Naive thymus-derived CD4-positive, alpha-beta T cell (primary cell): Measurements from ENCODE around the gene NUDT8. TPM values are rescaled to one million over a fixed set of nuclear protein-coding genes. Genes with fewer than 3 reads are reported as not detected.
"Not testable (repeated sequence)": the region's sequence is repeated elsewhere in the genome, so short reads cannot be mapped to it uniquely, and the experiment has no call there.

ENCODE experiments used
- ATAC-seq: fragments of 150-1000 bp; cut with Tn5 transposase; 2 replicates; pipeline ENCODE4 v1.10.0; 2021; ENCODE audit warnings: mild to moderate bottlenecking, moderate library complexity
- CTCF ChIA-PET: fragments of 350-600 bp; sonication (Branson Sonifier 250); formaldehyde crosslinking; loops from one replicate; lab custom pipeline; 2021; ENCODE audit warnings: antibody characterized with exemption; lab: Charles Lee
- POLR2A ChIA-PET: fragments of 350-600 bp; sonication (Branson Sonifier 250); formaldehyde crosslinking; loops from one replicate; lab custom pipeline; 2021; ENCODE audit warnings: antibody characterized with exemption, inconsistent platforms; lab: Charles Lee
- DNase-seq, 9 donors: peaks; one replicate each; pipeline versions ENCODE4 v3.0.0 to v3.0.0-alpha.2; 2020 to 2022; ENCODE audit warnings: mixed read lengths in 1 of 9
- H3K27ac ChIP-seq: one replicate; pipeline ENCODE4 v1.7.0; 2013; ENCODE audit warnings: mild to moderate bottlenecking, low read depth, low read length, moderate library complexity
- H3K27me3 ChIP-seq, 2 donors: one replicate each; pipeline ENCODE4 v1.7.0; 2013; ENCODE audit warnings: low read length in 2 of 2, mild to moderate bottlenecking in 2 of 2, moderate library complexity in 2 of 2; ENCODE audit not compliant: control insufficient read depth in 2 of 2, insufficient read depth in 2 of 2
- H3K36me3 ChIP-seq, 3 experiments: 1 replicate in 2 of 3; 2 replicates in 1 of 3; pipeline ENCODE4 v1.7.0; 2013; ENCODE audit warnings: low read length in 3 of 3, mild to moderate bottlenecking in 3 of 3, moderate library complexity in 1 of 3; ENCODE audit not compliant: insufficient read depth in 3 of 3, control insufficient read depth in 2 of 3
- H3K4me1 ChIP-seq, 2 donors: one replicate each; pipeline ENCODE4 v1.7.0; 2013; ENCODE audit warnings: low read length in 2 of 2, mild to moderate bottlenecking in 2 of 2, moderate library complexity in 1 of 2; ENCODE audit not compliant: control insufficient read depth in 2 of 2, insufficient read depth in 2 of 2
- H3K4me3 ChIP-seq: 2 replicates; pipeline ENCODE4 v1.7.0; 2013; ENCODE audit warnings: mild to moderate bottlenecking, low read length
- H3K9me3 ChIP-seq, 3 experiments: 1 replicate in 2 of 3; 2 replicates in 1 of 3; pipeline ENCODE4 v1.7.0; 2013; ENCODE audit warnings: low read length in 3 of 3; ENCODE audit not compliant: control insufficient read depth in 2 of 3
- H3K27ac Mint-ChIP-seq, 9 donors: one replicate each; pipeline ENCODE4 v1.8.0; 2020 to 2022; ENCODE audit warnings: mixed read lengths in 9 of 9, mild to moderate bottlenecking in 8 of 9, moderate library complexity in 5 of 9, inconsistent platforms in 2 of 9
- H3K27me3 Mint-ChIP-seq, 5 donors: one replicate each; pipeline ENCODE4 v1.8.0; 2021 to 2022; ENCODE audit warnings: mixed read lengths in 5 of 5, mild to moderate bottlenecking in 1 of 5
- H3K36me3 Mint-ChIP-seq, 5 donors: one replicate each; pipeline ENCODE4 v1.8.0; 2020 to 2022; ENCODE audit warnings: mixed read lengths in 5 of 5, mild to moderate bottlenecking in 3 of 5, inconsistent platforms in 1 of 5
- H3K4me1 Mint-ChIP-seq, 7 donors: one replicate each; pipeline ENCODE4 v1.8.0; 2020 to 2022; ENCODE audit warnings: mixed read lengths in 7 of 7, mild to moderate bottlenecking in 3 of 7, inconsistent platforms in 1 of 7
- H3K4me3 Mint-ChIP-seq, 10 donors: one replicate each; pipeline ENCODE4 v1.8.0; 2020 to 2022; ENCODE audit warnings: mild to moderate bottlenecking in 10 of 10, mixed read lengths in 10 of 10, moderate library complexity in 6 of 10, inconsistent platforms in 2 of 10
- H3K9me3 Mint-ChIP-seq, 11 donors: one replicate each; pipeline ENCODE4 v1.8.0; 2020 to 2022; ENCODE audit warnings: mixed read lengths in 11 of 11, mild to moderate bottlenecking in 4 of 11, inconsistent platforms in 1 of 11, moderate library complexity in 1 of 11
- intact Hi-C, 2 donors: fragments of 100-400 bp; cut with micrococcal nuclease; formaldehyde crosslinking; loops; one replicate each; pipeline ENCODE4 v1.15.1; 2023
- polyA plus RNA-seq, 2 donors: library from polyadenylated mRNA; unstranded; fragments of 300-500 nt; fragmentation: Illumina TruSeq; gene quantifications; one replicate each; pipeline ENCODE4 v1.2.3, GENCODE V29; 2021
- total RNA-seq, 6 experiments: library from RNA in 5 of 6; stranded (reverse) in 5 of 6; gene quantifications; 1 replicate in 5 of 6; 2 replicates in 1 of 6; pipeline ENCODE4 v1.2.3 and lab custom pipeline; 2021 to 2026

The NUDT8 gene
- total and polyA plus RNA-seq, 7 experiments from 2014 or later = 3.1 to 10.4 (median 3.8) TPM

GRCh38 chr11:67600324-67601029 is 29.3 kb downstream of the NUDT8 start:
- no peak for DNase-seq
- H3K27ac Mint-ChIP-seq = peak overlapping the region in 1 of 9 donors; percentile 10
- Histone ChIP-seq H3K27me3 (no peaks in the 10 kb centered on the region), H3K4me3 (no peak overlapping the region), H3K36me3 (no peaks in the 10 kb centered on the region), H3K9me3 (no peaks in the 10 kb centered on the region), H3K27ac (no peak overlapping the region), H3K4me1 (no peaks in the 10 kb centered on the region)
- peaks cover 0 to 5% (median 0%) of the 10 kb centered on the region in 11 donors for H3K9me3 Mint-ChIP-seq
- H3K4me3 Mint-ChIP-seq = no peak overlapping the region
- ChIA-PET POLR2A (interaction anchor here (0.6 kb wide), 1 partner anchor 418 kb away, joined by 4 read pairs; no protein-coding TSS in a partner anchor), CTCF (no interaction called here)
- no peak for ATAC-seq
- peaks cover 0 to 11% (median 5%) of the 10 kb centered on the region in 7 donors for H3K4me1 Mint-ChIP-seq
- peaks cover 5 to 50% (median 23%) of the 10 kb centered on the region in 5 donors for H3K27me3 Mint-ChIP-seq
- intact Hi-C loops = no loop called here
- H3K36me3 Mint-ChIP-seq = no peaks in the 10 kb centered on the region

DNA sequence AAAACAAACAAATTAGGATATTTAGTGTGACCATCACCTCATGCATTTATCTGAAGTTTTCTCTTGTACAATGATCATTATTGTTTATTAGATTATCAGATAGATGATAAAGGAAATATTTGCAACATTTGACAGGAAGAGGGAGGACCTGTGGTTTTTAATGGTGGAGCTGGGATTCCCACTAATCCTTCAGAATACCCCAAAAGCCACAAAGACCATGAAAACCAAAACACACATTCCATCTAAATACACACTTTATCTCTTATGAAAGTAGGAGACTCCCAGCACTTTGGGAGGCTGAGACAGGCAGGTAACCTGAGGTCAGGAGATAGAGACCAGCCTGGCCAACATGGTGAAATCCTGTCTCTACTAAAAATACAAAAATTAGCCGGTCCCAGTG is 30.6 kb downstream of the NUDT8 start:
- H3K27ac ChIP-seq = no peak overlapping the region
- Mint-ChIP-seq H3K4me1 (peaks cover 0 to 11% (median 0%) of the 10 kb centered on the region in 7 donors), H3K27me3 (peaks cover 5 to 47% (median 23%) of the 10 kb centered on the region in 5 donors), H3K4me3 (no peak overlapping the region), H3K9me3 (peaks cover 0 to 5% (median 0%) of the 10 kb centered on the region in 11 donors), H3K36me3 (no peaks in the 10 kb centered on the region), H3K27ac (no peak overlapping the region)
- no peaks in the 10 kb centered on the region for H3K36me3 ChIP-seq
- H3K27me3 ChIP-seq = no peaks in the 10 kb centered on the region
- DNase-seq (no peak), ATAC-seq (no peak)
- intact Hi-C loops = no loop called here
- H3K9me3 ChIP-seq = no peaks in the 10 kb centered on the region
- CTCF ChIA-PET = interaction anchor here (0.6 kb wide), 1 partner anchor 167 kb away, joined by 3 read pairs; no protein-coding TSS in a partner anchor
- H3K4me3 ChIP-seq = no peak overlapping the region
- POLR2A ChIA-PET = no interaction called here
- no peaks in the 10 kb centered on the region for H3K4me1 ChIP-seq

GRCh38 chr11:67597963-67598362 is 31.8 kb downstream of the NUDT8 start:
- Mint-ChIP-seq H3K27me3 (peaks cover 5 to 46% (median 21%) of the 10 kb centered on the region in 5 donors), H3K4me1 (peaks cover 0 to 11% (median 0%) of the 10 kb centered on the region in 7 donors)
- H3K4me3 Mint-ChIP-seq, H3K27me3 ChIP-seq, H3K36me3 ChIP-seq, H3K27ac Mint-ChIP-seq, H3K9me3 ChIP-seq, ATAC-seq, H3K4me1 ChIP-seq, H3K4me3 ChIP-seq, DNase-seq, H3K36me3 Mint-ChIP-seq, intact Hi-C loops, H3K27ac ChIP-seq, H3K9me3 Mint-ChIP-seq, POLR2A ChIA-PET, CTCF ChIA-PET: not testable (repeated sequence)

- H3K27me3 ChIP-seq, ATAC-seq, H3K27ac Mint-ChIP-seq, H3K4me3 Mint-ChIP-seq, POLR2A ChIA-PET, CTCF ChIA-PET, H3K9me3 Mint-ChIP-seq, H3K9me3 ChIP-seq, H3K4me1 ChIP-seq, H3K27ac ChIP-seq, DNase-seq, intact Hi-C loops, H3K4me3 ChIP-seq, H3K36me3 ChIP-seq, H3K36me3 Mint-ChIP-seq: not testable (repeated sequence)
- Mint-ChIP-seq H3K27me3 (peaks cover 5 to 41% (median 16%) of the 10 kb centered on the region in 5 donors), H3K4me1 (peaks cover 0 to 11% (median 0%) of the 10 kb centered on the region in 7 donors)
Measured at GRCh38 chr11:67597458-67597857, 32.3 kb downstream of the NUDT8 start.

DNA sequence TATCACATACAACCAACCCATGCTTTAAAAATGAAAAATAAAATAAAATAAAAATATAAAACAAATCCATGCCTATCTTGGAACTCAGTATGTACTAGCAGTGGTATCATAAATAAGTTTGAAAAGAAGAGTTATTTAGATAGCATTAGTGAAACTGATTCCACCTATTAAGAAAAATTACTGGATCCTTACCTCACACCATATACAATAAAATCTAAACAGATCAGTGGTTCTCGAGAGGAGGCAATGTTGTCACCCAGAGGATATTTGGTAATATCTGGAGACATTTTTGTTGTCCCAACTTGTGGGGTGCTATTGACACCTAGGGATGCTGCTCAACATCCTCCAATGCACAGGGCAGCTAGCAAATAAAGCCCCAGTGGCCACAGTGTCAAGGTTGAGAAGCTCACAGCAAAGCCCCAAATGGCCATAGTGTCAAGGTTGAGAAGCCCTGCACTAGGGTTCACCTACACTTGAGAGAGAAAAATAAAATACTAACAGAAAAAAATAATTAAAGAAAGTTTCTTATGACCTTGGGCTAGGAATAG is 32.9 kb downstream of the NUDT8 start:
- no peak overlapping the region for H3K27ac Mint-ChIP-seq
- Histone ChIP-seq H3K9me3 (no peaks in the 10 kb centered on the region), H3K27me3 (no peaks in the 10 kb centered on the region), H3K4me3 (no peak overlapping the region), H3K27ac (no peak overlapping the region), H3K4me1 (no peaks in the 10 kb centered on the region), H3K36me3 (no peaks in the 10 kb centered on the region)
- CTCF ChIA-PET = no interaction called here
- POLR2A ChIA-PET = no interaction called here
- intact Hi-C loops = no loop called here
- peaks cover 5 to 38% (median 15%) of the 10 kb centered on the region in 5 donors for H3K27me3 Mint-ChIP-seq
- H3K36me3 Mint-ChIP-seq = no peaks in the 10 kb centered on the region
- DNase-seq (no peak), ATAC-seq (no peak)
- H3K4me3 Mint-ChIP-seq = no peak overlapping the region
- H3K4me1 Mint-ChIP-seq = peaks cover 0 to 11% (median 0%) of the 10 kb centered on the region in 7 donors
- peaks cover 0 to 5% (median 0%) of the 10 kb centered on the region in 11 donors for H3K9me3 Mint-ChIP-seq

DNA sequence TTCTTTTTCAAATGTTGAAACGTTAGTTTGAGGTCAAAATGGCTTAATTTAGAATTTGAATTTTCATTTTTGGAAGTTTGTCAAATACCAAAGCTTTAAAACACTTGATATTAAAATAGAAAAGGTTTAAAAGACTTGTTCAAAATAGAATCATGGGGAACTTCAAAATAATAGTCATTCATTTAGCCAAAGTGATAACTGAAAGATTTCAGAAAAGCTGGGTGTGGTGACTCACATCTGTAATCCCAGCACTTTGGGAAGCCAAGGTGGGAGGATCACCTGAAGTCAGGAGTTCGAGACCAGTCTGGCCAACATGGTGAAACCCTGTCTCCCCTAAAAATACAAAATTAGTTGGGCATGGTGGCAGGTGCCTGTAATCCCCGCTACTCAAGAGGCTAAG is 35.3 kb downstream of the NUDT8 start:
- no peaks in the 10 kb centered on the region for H3K36me3 Mint-ChIP-seq

More for the DNA sequence above, 35.3 kb downstream of the NUDT8 start:
- Mint-ChIP-seq H3K27ac (no peak overlapping the region), H3K27me3 (peaks cover 0 to 16% (median 0%) of the 10 kb centered on the region in 5 donors), H3K4me3 (no peak overlapping the region), H3K9me3 (peaks cover 0 to 5% (median 0%) of the 10 kb centered on the region in 11 donors), H3K4me1 (peaks cover 0 to 3% (median 0%) of the 10 kb centered on the region in 7 donors)
- no peaks in the 10 kb centered on the region for H3K4me1 ChIP-seq
- H3K4me3 ChIP-seq = no peak overlapping the region
- no peaks in the 10 kb centered on the region for H3K9me3 ChIP-seq
- no peaks in the 10 kb centered on the region for H3K27me3 ChIP-seq
- H3K36me3 ChIP-seq = no peaks in the 10 kb centered on the region
- intact Hi-C loops = no loop called here
- no peak overlapping the region for H3K27ac ChIP-seq
- DNase-seq (no peak), ATAC-seq (no peak)
- ChIA-PET POLR2A (no interaction called here), CTCF (no interaction called here)
